NCI-H2171 (cell line): ENCODE data around the gene EPS8.
"Not testable (repeated sequence)": the region's sequence is repeated elsewhere in the genome, so short reads cannot be mapped to it uniquely, and the experiment has no call there.

Experiments used
- DNase-seq: peaks from one replicate; lab custom pipeline; 2025; lab: John Stamatoyannopoulos, UW

The EPS8 gene

GRCh38 chr12:15644700-15645099, 144.5 kb downstream of the EPS8 start:
- no peak for DNase-seq

GRCh38 chr12:15638231-15638630, 151.0 kb downstream of the EPS8 start:
- no peak for DNase-seq

- no peak for DNase-seq
Measured at GRCh38 chr12:15636060-15636890, 152.9 kb downstream of the EPS8 start.

- DNase-seq: no peak
Measured at GRCh38 chr12:15634010-15634683, 155.0 kb downstream of the EPS8 start.

GRCh38 chr12:15633201-15633600, 156.0 kb downstream of the EPS8 start:
- DNase-seq: no peak

GRCh38 chr12:15632708-15633107, 156.5 kb downstream of the EPS8 start:
- no peak for DNase-seq

- no peak for DNase-seq
Measured at GRCh38 chr12:15631007-15631715, 158.0 kb downstream of the EPS8 start.

GRCh38 chr12:15629761-15630160, 159.4 kb downstream of the EPS8 start:
- DNase-seq: no peak

GRCh38 chr12:15629108-15629507, 160.1 kb downstream of the EPS8 start:
- no peak for DNase-seq

- DNase-seq: no peak
Measured at GRCh38 chr12:15627995-15628945, 160.9 kb downstream of the EPS8 start.

GRCh38 chr12:15625075-15625474, 164.1 kb downstream of the EPS8 start:
- no peak for DNase-seq

- no peak for DNase-seq
Measured at GRCh38 chr12:15620741-15621539, 168.2 kb downstream of the EPS8 start.

- DNase-seq: not testable (repeated sequence)
Measured at GRCh38 chr12:15616495-15616894, 172.7 kb downstream of the EPS8 start.

- DNase-seq: no peak
Measured at GRCh38 chr12:15613981-15614380, 175.2 kb downstream of the EPS8 start.

- DNase-seq: no peak
Measured at GRCh38 chr12:15608941-15609340, 180.2 kb downstream of the EPS8 start.

GRCh38 chr12:15608406-15608805, 180.8 kb downstream of the EPS8 start:
- no peak for DNase-seq

GRCh38 chr12:15605881-15606590, 183.2 kb downstream of the EPS8 start:
- DNase-seq: no peak

GRCh38 chr12:15603474-15604085, 185.6 kb downstream of the EPS8 start:
- no peak for DNase-seq

GRCh38 chr12:15602051-15602672, 187.0 kb downstream of the EPS8 start:
- DNase-seq: no peak
